AG04450 (cell line): ENCODE measurements around the gene SH3PXD2A. TPM values are rescaled to one million over a fixed set of nuclear protein-coding genes. Genes with fewer than 3 reads are reported as not detected.

Experiments used
- CTCF ChIA-PET: fragments of 300-600, 350-600 bp; formaldehyde crosslinking; extraction: SDS; loops from one replicate; lab custom pipeline; 2022; ENCODE audit warnings: antibody characterized with exemption, inconsistent platforms; lab: Charles Lee
- POLR2A ChIA-PET: fragments of 350-600 bp; formaldehyde crosslinking; extraction: SDS; loops from one replicate; lab custom pipeline; 2021; ENCODE audit warnings: antibody characterized with exemption, inconsistent platforms; lab: Yijun Ruan, JAX
- DNase-seq: peaks from one replicate; pipeline ENCODE4 v3.0.0-alpha.2; 2011; ENCODE audit warnings: low read depth, low spot score
- H3K27ac ChIP-seq: one replicate; pipeline ENCODE4 v1.5.1; 2012; ENCODE audit warnings: low read depth, low read length, control low read depth
- H3K27me3 ChIP-seq: one replicate; pipeline ENCODE4 v1.6.0; 2012; ENCODE audit warnings: low read length; ENCODE audit not compliant: control insufficient read depth, insufficient read depth
- H3K4me3 ChIP-seq: 2 replicates; pipeline ENCODE4 v1.5.1; 2011; ENCODE audit warnings: mild to moderate bottlenecking, low read depth, low read length, control low read depth
- H3K9me3 ChIP-seq: 2 replicates; pipeline ENCODE4 v1.5.1; 2012; ENCODE audit warnings: low read length; ENCODE audit not compliant: control insufficient read depth, insufficient read depth
- polyA plus RNA-seq: library from polyadenylated mRNA; depleted of rRNA; stranded (reverse); fragments of >200 nt; gene quantifications from 2 replicates; pipeline ENCODE4 v1.2.3, GENCODE V29; 2011
- TF ChIP-seq, protein P1 (sequence below): IDR thresholded peaks from 2 replicates; pipeline ENCODE4 v1.5.1; 2011; ENCODE audit warnings: low read depth, low read length, control low read depth, inconsistent platforms

The SH3PXD2A gene
- polyA plus RNA-seq, 1 experiment, result 22.9 TPM

DNA sequence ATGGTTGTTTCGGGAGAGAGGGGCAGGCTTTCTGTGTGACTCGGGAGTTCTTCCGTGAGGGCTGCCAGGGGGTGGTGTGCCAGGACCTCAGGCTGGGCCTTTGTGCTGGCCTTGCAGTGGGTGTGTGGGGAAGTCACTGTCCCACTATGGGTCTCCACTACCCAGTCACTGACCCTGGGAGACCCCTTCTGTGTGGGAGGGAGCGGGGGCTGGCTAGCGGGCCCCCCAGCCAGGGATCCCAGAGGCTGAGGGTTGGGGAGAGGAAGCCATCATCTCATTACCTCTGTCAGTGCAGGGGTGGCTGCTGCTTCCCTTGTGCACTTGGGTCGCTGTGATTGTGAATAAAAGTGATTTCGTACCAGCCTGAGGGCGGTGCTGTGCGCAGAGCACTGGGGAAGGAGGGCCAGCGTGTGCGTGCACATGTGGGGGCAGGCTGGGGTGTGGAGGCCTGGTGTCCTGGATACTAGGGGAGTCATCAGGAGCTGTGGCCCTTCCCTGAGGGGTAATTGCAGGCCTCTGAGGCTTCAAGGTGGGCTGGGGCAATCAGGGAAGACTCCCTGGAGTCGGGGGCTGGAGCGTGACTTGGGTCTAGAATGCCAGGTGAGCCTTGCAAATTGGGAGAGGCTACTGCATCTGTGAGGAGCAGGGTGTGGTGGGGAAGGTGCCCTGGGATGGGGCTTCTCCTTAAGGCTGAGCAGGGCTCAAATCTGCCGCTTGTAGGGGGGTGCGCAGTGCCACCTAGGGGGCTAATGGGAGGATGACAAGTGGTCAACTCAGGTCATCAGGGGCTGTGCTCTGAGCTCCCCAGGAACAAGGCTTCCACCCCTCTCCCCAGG, 263.0 kb downstream of the SH3PXD2A start:
- Histone ChIP-seq H3K27me3 (no peaks in the 10 kb centered on the region), H3K4me3 (no peak overlapping the region), H3K27ac (no peak overlapping the region), H3K9me3 (no peaks in the 10 kb centered on the region)
- DNase-seq, result no peak
- TF ChIP-seq, protein P1, sequence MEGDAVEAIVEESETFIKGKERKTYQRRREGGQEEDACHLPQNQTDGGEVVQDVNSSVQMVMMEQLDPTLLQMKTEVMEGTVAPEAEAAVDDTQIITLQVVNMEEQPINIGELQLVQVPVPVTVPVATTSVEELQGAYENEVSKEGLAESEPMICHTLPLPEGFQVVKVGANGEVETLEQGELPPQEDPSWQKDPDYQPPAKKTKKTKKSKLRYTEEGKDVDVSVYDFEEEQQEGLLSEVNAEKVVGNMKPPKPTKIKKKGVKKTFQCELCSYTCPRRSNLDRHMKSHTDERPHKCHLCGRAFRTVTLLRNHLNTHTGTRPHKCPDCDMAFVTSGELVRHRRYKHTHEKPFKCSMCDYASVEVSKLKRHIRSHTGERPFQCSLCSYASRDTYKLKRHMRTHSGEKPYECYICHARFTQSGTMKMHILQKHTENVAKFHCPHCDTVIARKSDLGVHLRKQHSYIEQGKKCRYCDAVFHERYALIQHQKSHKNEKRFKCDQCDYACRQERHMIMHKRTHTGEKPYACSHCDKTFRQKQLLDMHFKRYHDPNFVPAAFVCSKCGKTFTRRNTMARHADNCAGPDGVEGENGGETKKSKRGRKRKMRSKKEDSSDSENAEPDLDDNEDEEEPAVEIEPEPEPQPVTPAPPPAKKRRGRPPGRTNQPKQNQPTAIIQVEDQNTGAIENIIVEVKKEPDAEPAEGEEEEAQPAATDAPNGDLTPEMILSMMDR, result peak; percentile 77
- ChIA-PET POLR2A (no interaction called here), CTCF (interaction anchor here (0.6 to 7.2 kb wide), 24 partner anchors 8 to 175 kb away, joined by 3 to 146 read pairs (median 4); no protein-coding TSS in a partner anchor)

GRCh38 chr10:103590744-103591291, 264.6 kb downstream of the SH3PXD2A start:
- DNase-seq, result no peak
- H3K9me3 ChIP-seq, result no peaks in the 10 kb centered on the region
- POLR2A ChIA-PET, result interaction anchor here (1.1 kb wide), 1 partner anchor 88 kb away, joined by 4 read pairs; no protein-coding TSS in a partner anchor
- TF ChIP-seq, protein P1, result no peak
- H3K27me3 ChIP-seq, result peaks cover 7% of the 10 kb centered on the region
- CTCF ChIA-PET, result interaction anchor here (1.3 kb wide), 1 partner anchor 175 kb away, joined by 3 read pairs; no protein-coding TSS in a partner anchor
- no peak overlapping the region for H3K4me3 ChIP-seq
- H3K27ac ChIP-seq, result peak overlapping the region; percentile 11

DNA sequence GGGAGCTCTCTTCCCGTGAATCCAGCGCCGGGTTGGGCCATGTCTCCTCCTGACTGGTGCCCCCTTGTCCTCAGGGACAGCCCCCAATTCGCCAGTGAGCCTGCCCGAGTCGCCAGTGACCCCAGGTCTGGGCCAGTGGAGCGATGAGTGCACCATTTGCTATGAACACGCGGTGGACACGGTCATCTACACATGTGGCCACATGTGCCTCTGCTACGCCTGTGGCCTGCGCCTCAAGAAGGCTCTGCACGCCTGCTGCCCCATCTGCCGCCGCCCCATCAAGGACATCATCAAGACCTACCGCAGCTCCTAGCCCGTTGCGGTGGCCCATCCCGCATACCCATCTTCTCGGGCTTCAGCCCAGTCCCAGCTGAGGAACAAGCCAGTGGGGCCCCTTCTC, 265.3 kb downstream of the SH3PXD2A start:
- H3K27ac ChIP-seq, result no peak overlapping the region
- peaks cover 2% of the 10 kb centered on the region; the same call in 1 of the 2 replicates for H3K9me3 ChIP-seq
- CTCF ChIA-PET, result interaction anchor here (1.3 to 2.0 kb wide), 3 partner anchors 9 to 174 kb away, joined by 3 to 7 read pairs (median 4); no protein-coding TSS in a partner anchor
- no peak for DNase-seq
- peaks cover 10% of the 10 kb centered on the region for H3K27me3 ChIP-seq
- no peak overlapping the region for H3K4me3 ChIP-seq
- POLR2A ChIA-PET, result interaction anchor here (1.1 kb wide), 1 partner anchor 88 kb away, joined by 4 read pairs; no protein-coding TSS in a partner anchor
- TF ChIP-seq, protein P1, result no peak

GRCh38 chr10:103589074-103589630, 266.2 kb downstream of the SH3PXD2A start:
- POLR2A ChIA-PET, result interaction anchor here (0.9 kb wide), 1 partner anchor 16 kb away, joined by 3 read pairs; no protein-coding TSS in a partner anchor
- no peak overlapping the region for H3K27ac ChIP-seq

More at GRCh38 chr10:103589074-103589630, 266.2 kb downstream of the SH3PXD2A start:
- Histone ChIP-seq H3K9me3 (peaks cover 3% of the 10 kb centered on the region; the same call in 1 of the 2 replicates), H3K4me3 (no peak overlapping the region), H3K27me3 (peaks cover 14% of the 10 kb centered on the region)
- DNase-seq, result no peak
- CTCF ChIA-PET, result interaction anchor here (1.8 to 2.0 kb wide), 2 partner anchors 10 to 25 kb away, joined by 4 to 7 read pairs; no protein-coding TSS in a partner anchor
- TF ChIP-seq, protein P1, result no peak
